ENCODE measurements around the gene GRIK5. TPM values are rescaled to one million over a fixed set of nuclear protein-coding genes. Genes with fewer than 3 reads are reported as not detected.

GRIK5 gene
- total RNA-seq, 1 donor from 2014 or later: 0.37 TPM

DNA sequence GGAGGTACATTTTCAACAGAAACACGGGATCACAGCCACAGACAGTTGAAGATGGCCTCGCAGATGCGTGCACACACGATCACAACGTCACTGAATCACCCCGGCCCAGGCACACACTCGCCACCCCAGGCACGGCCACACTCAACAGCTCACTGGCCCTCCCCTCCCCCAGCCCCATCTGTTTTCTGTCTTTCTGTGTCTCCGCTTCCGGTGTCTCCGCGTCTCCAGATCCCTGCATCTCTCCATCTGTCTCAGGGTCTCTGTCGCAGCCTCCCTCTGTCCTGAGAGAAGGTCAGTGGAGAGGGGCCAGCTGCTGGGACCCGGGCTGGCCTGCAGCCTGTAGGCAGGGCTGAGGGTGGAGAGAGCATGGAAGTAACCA is 72.2 kb downstream of the GRIK5 start:
- no peak overlapping the region for H3K27ac Mint-ChIP-seq (ENCODE audit: unreplicated experiment)
- TF ChIP-seq, protein P1, sequence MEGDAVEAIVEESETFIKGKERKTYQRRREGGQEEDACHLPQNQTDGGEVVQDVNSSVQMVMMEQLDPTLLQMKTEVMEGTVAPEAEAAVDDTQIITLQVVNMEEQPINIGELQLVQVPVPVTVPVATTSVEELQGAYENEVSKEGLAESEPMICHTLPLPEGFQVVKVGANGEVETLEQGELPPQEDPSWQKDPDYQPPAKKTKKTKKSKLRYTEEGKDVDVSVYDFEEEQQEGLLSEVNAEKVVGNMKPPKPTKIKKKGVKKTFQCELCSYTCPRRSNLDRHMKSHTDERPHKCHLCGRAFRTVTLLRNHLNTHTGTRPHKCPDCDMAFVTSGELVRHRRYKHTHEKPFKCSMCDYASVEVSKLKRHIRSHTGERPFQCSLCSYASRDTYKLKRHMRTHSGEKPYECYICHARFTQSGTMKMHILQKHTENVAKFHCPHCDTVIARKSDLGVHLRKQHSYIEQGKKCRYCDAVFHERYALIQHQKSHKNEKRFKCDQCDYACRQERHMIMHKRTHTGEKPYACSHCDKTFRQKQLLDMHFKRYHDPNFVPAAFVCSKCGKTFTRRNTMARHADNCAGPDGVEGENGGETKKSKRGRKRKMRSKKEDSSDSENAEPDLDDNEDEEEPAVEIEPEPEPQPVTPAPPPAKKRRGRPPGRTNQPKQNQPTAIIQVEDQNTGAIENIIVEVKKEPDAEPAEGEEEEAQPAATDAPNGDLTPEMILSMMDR (IDR thresholded peaks at IDR 0.05): no peak
- peaks cover 70% of the 10 kb centered on the region for H3K27me3 Mint-ChIP-seq (ENCODE audit: low read depth)
- no peak for DNase-seq (ENCODE audit: low spot score)
- H3K4me1 Mint-ChIP-seq (ENCODE audit: low read depth): peaks cover 12% of the 10 kb centered on the region
- H3K9me3 Mint-ChIP-seq (ENCODE audit: low read depth): no peaks in the 10 kb centered on the region
- H3K4me3 Mint-ChIP-seq (ENCODE audit: unreplicated experiment): no peak overlapping the region
- no peaks in the 10 kb centered on the region for H3K36me3 Mint-ChIP-seq (ENCODE audit: low read depth)

DNA sequence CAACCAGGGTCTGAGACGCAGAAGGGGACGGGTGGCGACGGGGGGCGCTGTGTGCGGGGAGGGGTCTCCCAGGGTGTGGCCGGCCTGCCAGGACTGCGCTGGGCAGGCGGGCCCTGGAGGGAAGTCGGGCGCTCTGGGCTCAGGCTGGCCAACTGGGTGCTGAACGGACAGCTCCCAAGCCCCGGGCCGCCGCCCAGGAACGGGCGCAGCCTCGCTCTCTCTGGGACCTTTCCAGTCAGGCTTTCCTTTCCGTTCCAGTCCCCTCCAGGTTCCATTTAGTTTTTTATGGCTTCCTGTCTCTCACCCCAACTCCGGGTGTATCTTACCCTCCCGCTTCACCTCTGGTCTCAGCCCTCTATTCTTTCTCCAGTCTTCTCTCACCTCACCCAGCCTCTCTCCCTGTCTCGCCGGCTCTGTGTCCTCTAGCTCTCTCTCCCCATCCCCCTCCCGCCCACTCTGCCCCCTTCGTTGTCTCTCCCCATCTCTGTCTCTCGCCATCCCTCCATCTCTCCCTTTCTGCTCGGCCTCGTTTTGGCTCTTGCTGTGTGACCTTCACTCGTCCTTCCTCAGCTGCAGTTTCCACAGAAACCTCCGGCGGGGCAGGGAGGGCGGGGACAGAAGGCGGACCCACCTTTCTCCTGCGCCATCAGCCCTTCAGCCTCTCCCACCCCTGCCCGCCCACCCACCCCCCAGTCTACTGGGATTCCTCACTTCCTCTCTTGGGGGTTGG is 72.7 kb downstream of the GRIK5 start:
- H3K36me3 Mint-ChIP-seq (ENCODE audit: low read depth): no peaks in the 10 kb centered on the region
- no peak overlapping the region for H3K27ac Mint-ChIP-seq (ENCODE audit: unreplicated experiment)
- no peak for DNase-seq (ENCODE audit: low spot score)
- H3K9me3 Mint-ChIP-seq (ENCODE audit: low read depth): no peaks in the 10 kb centered on the region
- peak overlapping the region; percentile 20 for H3K4me3 Mint-ChIP-seq (ENCODE audit: unreplicated experiment)
- TF ChIP-seq, protein P1 (IDR thresholded peaks at IDR 0.05): no peak
- H3K27me3 Mint-ChIP-seq (ENCODE audit: low read depth): peaks cover 72% of the 10 kb centered on the region
- peaks cover 12% of the 10 kb centered on the region for H3K4me1 Mint-ChIP-seq (ENCODE audit: low read depth)

DNA sequence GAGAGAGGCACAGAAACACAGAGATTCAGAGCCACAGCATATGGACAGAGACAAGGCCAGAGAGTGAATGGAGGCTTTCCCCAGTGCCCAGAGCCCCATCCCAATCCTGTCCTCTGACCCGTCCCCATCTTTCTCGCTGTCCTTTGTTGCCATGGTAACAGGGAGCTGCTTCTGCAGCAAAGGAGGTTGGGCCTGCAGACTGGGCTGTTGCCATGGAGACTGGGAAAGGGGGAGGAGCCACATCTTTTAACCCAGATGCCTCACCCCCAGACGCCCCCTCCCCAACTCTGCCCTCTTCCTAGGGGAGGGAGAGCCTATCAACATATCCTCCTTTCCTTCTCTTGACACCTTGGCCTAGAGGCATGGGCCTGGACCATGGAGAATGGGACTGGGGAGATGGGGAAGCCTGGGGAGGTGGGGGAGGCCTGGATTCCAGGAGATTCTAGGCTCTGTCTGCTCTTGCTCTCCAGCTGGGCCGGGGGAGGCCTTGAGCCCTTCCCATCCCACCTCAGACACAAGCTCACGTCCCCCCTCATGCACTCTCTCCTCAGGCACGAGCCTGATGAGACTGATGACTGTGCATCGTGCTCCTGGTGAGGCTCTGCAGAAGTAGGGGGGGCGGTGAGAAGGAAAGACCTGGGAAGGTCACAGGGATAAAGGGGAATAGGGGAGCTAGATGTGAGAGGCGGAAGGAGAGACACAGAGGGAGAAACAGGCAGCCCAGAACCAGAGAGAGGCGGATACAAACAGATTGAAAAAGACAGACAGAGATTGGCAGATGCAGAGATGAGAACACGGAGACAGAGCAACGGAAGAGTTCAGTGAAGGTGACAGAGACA is 73.8 kb downstream of the GRIK5 start:
- TF ChIP-seq, protein P1 (IDR thresholded peaks at IDR 0.05): no peak
- H3K27me3 Mint-ChIP-seq (ENCODE audit: low read depth): peaks cover 64% of the 10 kb centered on the region
- no peaks in the 10 kb centered on the region for H3K36me3 Mint-ChIP-seq (ENCODE audit: low read depth)
- H3K9me3 Mint-ChIP-seq (ENCODE audit: low read depth): no peaks in the 10 kb centered on the region
- DNase-seq (ENCODE audit: low spot score): no peak
- no peak overlapping the region for H3K4me3 Mint-ChIP-seq (ENCODE audit: unreplicated experiment)
- H3K27ac Mint-ChIP-seq (ENCODE audit: unreplicated experiment): no peak overlapping the region
- peaks cover 12% of the 10 kb centered on the region for H3K4me1 Mint-ChIP-seq (ENCODE audit: low read depth)

DNA sequence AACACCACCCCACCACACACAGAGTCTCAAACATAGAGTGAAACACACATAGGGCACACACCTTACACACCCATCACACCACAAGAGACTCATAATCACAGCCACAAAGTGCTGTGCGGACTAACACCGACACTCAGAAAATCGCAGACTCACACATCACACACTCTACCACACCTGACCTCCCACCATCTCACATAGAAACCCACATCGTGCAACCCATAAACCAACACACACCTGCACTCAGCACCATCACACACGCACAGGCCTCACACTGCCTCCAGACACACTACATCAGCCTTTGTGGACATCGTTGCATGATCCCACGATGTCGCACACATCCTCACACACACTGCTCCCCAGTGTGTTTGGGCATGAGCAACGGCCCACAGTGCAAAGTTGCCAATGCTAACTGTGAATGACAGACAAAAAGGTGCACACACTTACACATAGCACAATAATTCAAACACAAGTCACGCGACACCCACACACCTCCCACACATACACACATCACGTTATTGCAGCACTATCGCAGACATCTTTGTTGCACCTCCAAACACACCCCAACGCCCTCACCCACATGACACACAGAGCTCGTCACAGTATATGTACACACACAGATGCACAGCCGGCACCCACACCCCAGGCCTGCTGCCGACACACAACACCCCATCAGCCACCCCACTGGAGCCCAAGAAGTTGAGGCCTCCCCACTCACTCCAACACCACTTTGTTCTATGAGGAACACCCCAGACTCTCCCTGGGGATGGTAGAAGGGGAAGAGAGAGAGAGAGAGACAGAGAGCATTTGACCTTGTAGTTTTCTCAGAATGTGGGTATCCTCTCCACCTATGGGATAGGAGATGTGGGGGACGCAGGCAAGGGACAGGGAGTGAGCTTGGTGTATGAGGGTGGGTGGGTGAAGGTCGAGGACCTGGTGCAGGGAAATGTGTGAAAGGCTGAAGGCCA is 74.7 kb downstream of the GRIK5 start:
- Mint-ChIP-seq H3K4me3 (ENCODE audit: unreplicated experiment) (no peak overlapping the region), H3K36me3 (ENCODE audit: low read depth) (no peaks in the 10 kb centered on the region), H3K27ac (ENCODE audit: unreplicated experiment) (no peak overlapping the region), H3K9me3 (ENCODE audit: low read depth) (no peaks in the 10 kb centered on the region), H3K4me1 (ENCODE audit: low read depth) (peaks cover 12% of the 10 kb centered on the region), H3K27me3 (ENCODE audit: low read depth) (peaks cover 57% of the 10 kb centered on the region)
- TF ChIP-seq, protein P1 (IDR thresholded peaks at IDR 0.05): no peak
- no peak for DNase-seq (ENCODE audit: low spot score)

All from chondrocyte (in vitro differentiated cells).